Adipocyte (in vitro differentiated cells): Measurements from ENCODE around the gene BPIFB3.

Source experiments
- DNase-seq: peaks from one replicate; pipeline ENCODE4 v3.0.0-alpha.2; 2015; ENCODE audit warnings: low read depth
- H3K27me3 ChIP-seq: replicated peaks from 2 replicates; pipeline ENCODE4 v1.7.0; 2013; ENCODE audit warnings: mild to moderate bottlenecking, low read length, moderate library complexity; ENCODE audit not compliant: control insufficient read depth, insufficient read depth
- H3K36me3 ChIP-seq: 2 replicates; pipeline ENCODE4 v1.7.0; 2013; ENCODE audit warnings: low read length, mild to moderate bottlenecking, moderate library complexity; ENCODE audit not compliant: control insufficient read depth, insufficient read depth, severe bottlenecking
- H3K4me1 ChIP-seq: 2 replicates; pipeline ENCODE4 v1.7.0; 2013; ENCODE audit warnings: mild to moderate bottlenecking, low read length, moderate library complexity; ENCODE audit not compliant: control insufficient read depth, insufficient read depth
- H3K4me3 ChIP-seq: 2 replicates; pipeline ENCODE4 v1.7.0; 2013; ENCODE audit warnings: mild to moderate bottlenecking, low read length, moderate library complexity
- H3K9ac ChIP-seq: 2 replicates; pipeline ENCODE4 v1.7.0; 2013; ENCODE audit warnings: mild to moderate bottlenecking, low read length, moderate library complexity
- H3K9me3 ChIP-seq: 2 replicates; pipeline ENCODE4 v1.7.0; 2013; ENCODE audit warnings: mild to moderate bottlenecking, low read length, moderate library complexity; ENCODE audit not compliant: control insufficient read depth

Gene BPIFB3

DNA sequence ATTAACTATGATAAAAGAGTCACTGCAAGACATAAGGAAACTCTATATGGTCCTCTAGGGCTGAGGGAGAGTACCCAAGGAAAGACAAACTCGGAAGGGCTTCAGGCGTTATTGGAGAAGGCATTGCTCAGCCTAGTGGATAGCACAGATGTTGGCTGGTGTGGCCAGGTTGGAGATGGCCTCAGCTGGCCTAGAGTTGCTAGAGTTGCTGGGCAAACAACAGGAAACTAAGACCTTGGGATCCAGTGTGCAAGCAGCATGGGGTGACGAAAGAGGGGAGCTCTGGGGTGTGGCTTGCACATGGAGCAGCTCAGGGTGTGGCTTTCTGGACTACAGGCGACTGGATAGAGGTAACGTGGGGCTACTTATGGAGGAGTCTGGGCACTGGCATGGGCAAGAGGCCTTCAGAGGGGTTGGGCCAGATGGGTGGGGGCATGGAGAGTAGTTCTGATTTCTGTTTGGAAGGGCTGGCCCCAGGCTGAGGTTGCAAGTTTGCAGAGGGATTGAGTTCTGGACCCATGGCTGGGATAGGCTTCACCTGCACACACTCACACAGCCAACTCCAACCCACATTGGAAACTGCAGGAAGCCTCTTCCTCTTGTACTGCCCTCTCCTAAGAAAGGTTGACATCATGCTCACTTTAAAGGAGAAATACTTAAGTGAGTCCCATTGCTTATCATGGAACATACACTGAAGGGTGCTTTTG is 27.5 kb upstream of the BPIFB3 start:
- no peak for DNase-seq
- H3K27me3 ChIP-seq: peaks cover 81% of the 10 kb centered on the region
- peaks cover 7% of the 10 kb centered on the region for H3K9me3 ChIP-seq
- H3K4me1 ChIP-seq: no peaks in the 10 kb centered on the region
- no peaks in the 10 kb centered on the region for H3K36me3 ChIP-seq
- H3K9ac ChIP-seq: no peak overlapping the region
- H3K4me3 ChIP-seq: no peak overlapping the region

DNA sequence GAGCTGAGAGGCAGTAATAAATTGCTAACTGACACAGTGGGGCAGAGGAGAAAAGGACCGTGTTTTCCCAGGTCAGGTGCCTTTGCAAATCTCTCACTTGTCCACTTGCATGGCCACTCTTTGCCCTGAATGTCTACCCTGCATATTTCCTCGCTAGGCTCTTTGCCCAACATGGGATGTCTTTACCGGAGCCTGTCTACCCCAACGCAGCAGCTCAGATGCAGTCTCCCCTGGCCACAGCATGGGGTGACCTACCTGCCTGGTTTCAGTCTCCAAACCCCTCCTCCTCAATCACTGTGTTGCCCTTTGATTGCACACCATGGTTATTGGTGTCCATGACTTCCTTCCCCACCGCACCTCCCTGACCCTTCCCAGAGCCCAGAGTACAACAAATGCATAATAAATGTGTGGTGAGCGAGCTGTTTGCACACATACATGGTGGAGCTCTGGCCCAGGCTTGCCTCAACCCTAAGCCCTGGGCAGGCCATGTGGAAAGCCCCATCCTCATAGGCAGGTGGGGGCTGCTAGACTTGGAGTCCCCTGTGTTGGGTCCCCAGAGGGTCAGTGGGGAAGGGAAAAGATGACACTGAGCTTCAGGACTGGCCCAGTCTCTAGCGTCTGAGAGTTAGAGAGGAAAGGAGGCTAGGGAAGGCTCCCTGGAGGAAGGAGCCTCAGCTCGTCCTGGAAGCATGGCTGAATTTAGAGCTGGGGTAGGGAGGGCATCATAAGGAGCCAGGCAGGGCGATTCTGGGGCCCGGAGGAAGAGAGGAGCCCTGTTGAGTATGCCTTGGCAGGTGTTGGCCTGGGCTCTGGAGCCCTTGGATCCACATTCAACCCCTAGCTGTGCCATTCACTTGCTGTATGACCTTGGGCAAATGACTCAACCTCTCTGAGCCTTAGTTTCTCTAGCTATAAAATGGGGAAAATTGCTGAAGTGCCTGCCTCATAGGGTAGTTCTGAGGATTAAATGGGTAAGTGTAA is 26.6 kb upstream of the BPIFB3 start:
- no peak for DNase-seq
- Histone ChIP-seq H3K9me3 (peaks cover 7% of the 10 kb centered on the region), H3K4me3 (no peak overlapping the region), H3K9ac (no peak overlapping the region), H3K27me3 (peaks cover 75% of the 10 kb centered on the region), H3K4me1 (no peaks in the 10 kb centered on the region), H3K36me3 (no peaks in the 10 kb centered on the region)

DNA sequence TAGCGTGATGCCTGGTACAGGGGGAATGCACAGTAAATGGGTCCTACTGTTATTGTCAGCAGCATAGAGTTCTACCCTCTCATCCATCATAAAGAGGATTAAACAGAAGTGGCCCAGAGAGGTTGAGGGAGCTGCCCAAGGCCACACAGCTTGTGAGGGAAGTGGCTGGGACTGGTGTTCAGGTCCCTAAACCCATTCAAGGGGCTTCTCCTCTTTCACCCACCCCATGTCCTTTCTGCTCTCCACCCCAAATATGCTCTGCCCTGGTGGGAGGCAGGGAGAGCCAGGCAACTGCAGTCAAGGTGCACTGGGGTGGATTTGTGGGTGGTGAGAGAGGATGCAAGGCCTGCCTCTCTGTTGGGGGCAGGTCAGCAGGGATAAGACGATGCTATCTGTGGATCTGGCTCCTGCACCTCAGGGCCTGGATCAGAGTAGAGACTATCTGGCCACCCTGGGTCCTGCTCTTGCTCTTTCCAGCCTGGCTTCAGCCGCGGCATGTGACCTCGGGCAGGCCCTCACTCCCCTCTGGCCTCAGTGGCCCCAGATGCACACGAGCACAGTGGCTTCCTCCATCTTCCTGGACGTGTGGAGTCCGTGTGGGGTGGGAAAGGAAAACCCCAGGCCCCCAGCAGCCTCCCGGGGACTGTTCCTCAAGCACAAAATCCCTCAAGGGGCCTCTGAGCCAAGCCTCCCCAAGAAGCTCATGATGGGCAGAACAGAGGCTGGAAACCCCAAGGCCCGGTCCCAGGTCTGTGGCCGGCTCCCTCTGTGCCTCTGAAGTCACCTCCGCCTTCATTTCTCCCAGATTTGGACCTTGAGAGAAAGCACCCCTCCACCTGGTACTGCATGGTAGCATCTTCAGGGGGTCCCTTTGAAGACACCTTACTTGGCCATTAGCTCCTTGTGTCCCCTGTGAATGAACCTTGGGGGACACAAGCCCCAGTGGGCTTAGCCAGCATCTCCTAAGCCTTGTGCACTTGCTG is 25.6 kb upstream of the BPIFB3 start:
- H3K27me3 ChIP-seq: peaks cover 75% of the 10 kb centered on the region
- H3K9me3 ChIP-seq: peaks cover 7% of the 10 kb centered on the region
- no peak overlapping the region for H3K4me3 ChIP-seq
- H3K4me1 ChIP-seq: no peaks in the 10 kb centered on the region
- H3K9ac ChIP-seq: no peak overlapping the region
- no peaks in the 10 kb centered on the region for H3K36me3 ChIP-seq
- DNase-seq: no peak

DNA sequence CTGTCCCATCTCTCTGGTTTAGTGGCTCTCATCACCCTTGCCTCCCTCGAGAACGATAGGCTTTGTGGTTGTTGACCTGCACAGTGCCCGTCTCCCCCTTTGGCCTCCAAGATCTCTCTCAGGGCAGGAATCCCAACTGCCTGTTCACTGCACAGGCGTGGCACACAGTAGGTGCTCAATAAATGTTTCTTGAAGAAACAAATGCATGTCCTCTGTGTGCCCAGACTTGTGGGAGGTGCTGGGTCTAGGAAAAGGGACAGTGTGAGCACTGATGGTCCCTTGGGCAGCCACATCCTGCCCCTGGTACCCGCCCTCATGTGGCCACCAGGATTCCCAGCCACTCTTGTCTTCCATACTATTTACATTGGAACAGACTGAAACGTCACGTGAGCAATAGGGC is 24.8 kb upstream of the BPIFB3 start:
- no peaks in the 10 kb centered on the region for H3K36me3 ChIP-seq
- H3K9me3 ChIP-seq: peaks cover 7% of the 10 kb centered on the region
- no peaks in the 10 kb centered on the region for H3K4me1 ChIP-seq
- H3K27me3 ChIP-seq: peaks cover 74% of the 10 kb centered on the region
- no peak overlapping the region for H3K4me3 ChIP-seq
- H3K9ac ChIP-seq: no peak overlapping the region
- no peak for DNase-seq

DNA sequence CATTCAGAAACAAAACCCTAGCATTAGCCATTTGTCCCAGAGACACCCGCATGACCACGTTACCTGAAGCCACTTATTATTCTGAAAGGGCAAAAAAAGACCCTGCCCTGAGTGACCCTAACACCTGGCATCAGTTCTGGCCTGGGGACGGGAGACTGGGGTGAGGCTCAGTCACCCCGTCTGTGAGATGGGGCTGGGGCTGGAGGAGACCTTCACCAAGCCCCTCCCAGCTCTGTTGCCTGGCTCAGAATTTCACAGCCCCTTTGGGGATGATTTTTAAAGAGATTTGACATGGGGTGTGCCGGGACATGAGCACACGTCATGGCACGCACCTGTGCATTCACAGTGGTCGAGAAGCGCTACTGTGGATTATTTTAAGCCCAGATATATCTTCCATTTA is 23.6 kb upstream of the BPIFB3 start:
- peaks cover 79% of the 10 kb centered on the region for H3K27me3 ChIP-seq
- no peaks in the 10 kb centered on the region for H3K4me1 ChIP-seq
- no peak overlapping the region for H3K9ac ChIP-seq
- H3K4me3 ChIP-seq: no peak overlapping the region
- peaks cover 4% of the 10 kb centered on the region for H3K9me3 ChIP-seq
- DNase-seq: no peak
- H3K36me3 ChIP-seq: no peaks in the 10 kb centered on the region

DNA sequence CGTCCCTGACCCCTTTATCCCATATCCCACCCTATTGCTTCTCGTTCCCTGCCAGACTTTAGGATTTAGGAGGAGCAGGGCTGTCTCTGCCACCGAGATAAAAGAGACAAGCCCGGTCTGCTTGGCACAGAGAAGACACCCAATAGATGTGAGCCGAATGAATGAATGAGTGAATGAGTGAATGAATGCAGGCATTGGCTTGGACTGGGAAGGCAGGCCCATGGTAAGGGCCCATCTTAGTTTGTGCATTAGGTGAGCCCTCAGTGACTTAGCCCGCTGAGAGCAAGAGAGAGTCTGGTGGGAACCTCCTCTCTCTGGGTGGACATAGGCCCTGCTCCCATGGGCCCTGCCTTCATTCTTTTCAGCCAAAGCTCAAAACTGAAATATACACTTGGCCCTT is 23.1 kb upstream of the BPIFB3 start:
- Histone ChIP-seq H3K9ac (no peak overlapping the region), H3K4me1 (no peaks in the 10 kb centered on the region), H3K9me3 (peaks cover 4% of the 10 kb centered on the region), H3K4me3 (no peak overlapping the region), H3K27me3 (peaks cover 79% of the 10 kb centered on the region), H3K36me3 (no peaks in the 10 kb centered on the region)
- no peak for DNase-seq

DNA sequence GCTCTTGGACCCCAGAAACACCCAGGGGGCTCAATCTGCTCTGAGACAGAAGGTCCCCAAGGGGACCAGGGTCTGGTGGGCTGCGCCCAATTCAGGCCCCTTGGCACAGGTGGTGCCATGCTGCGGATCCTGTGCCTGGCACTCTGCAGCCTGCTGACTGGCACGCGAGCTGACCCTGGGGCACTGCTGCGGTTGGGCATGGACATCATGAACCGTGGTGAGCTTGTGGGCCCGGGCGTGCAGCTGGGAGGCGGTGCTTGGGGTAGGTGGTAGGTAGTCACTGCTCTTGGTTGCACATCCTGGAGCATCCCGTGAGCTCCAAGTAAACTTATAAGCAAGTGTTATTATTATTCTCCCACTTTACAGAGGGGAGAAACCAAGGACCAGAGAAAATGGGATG is 22.2 kb upstream of the BPIFB3 start, which contains the start of gene BPIFB6:
Gene BPIFB6 (plus strand): TSS at position 118 of the 400 bp plus-strand sequence. CDS start 0 bp downstream, at position 118.
- Histone ChIP-seq H3K9me3 (peaks cover 4% of the 10 kb centered on the region), H3K36me3 (no peaks in the 10 kb centered on the region), H3K9ac (no peak within 1 kb of the TSS), H3K27me3 (peaks cover 78% of the 10 kb centered on the region), H3K4me1 (no peaks in the 10 kb centered on the region), H3K4me3 (no peak within 1 kb of the TSS)
- no peak for DNase-seq

DNA sequence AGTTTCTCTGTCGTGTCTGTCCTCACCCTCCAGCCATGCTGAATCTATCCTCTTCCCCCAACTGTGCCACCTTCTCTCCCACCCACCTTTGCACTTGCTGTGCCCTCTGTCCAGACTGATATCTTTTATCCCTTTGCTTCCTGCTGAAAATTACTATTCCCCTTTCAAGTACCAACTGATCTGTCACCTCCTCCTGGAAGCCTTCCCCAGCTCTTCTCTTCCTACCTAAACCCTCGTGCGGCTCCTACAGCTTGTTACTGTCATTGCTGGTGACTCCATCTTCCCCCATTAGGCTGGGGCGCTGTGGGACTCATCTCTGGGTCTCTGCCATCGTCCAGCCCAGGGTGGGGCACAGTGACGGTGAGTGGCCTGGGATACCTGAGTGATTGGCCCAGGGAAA is 21.1 kb upstream of the BPIFB3 start:
- no peaks in the 10 kb centered on the region for H3K4me1 ChIP-seq
- H3K9ac ChIP-seq: no peak overlapping the region
- no peaks in the 10 kb centered on the region for H3K9me3 ChIP-seq
- H3K4me3 ChIP-seq: no peak overlapping the region
- DNase-seq: no peak
- H3K27me3 ChIP-seq: peaks cover 78% of the 10 kb centered on the region
- no peaks in the 10 kb centered on the region for H3K36me3 ChIP-seq

DNA sequence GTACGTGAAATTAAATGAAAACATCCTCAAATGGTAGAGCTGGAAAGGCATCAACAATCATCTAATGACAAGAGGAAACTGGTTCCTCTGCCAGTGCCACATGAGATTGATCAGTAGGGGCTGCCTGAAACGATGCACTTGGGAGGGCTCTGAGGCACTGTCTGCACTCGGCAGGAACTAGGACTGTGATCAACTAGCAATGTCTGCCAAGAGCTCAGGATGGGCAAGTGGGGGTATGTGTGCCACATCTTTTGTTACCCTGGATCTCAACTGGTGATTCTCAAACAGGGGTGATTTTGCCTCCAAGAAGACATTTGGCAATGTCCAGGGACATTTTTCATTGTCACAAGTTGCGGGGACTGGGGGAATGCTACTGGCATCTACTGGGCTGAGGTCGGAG is 20.3 kb upstream of the BPIFB3 start:
- peaks cover 75% of the 10 kb centered on the region for H3K27me3 ChIP-seq
- no peaks in the 10 kb centered on the region for H3K36me3 ChIP-seq
- DNase-seq: no peak
- H3K9ac ChIP-seq: no peak overlapping the region
- no peaks in the 10 kb centered on the region for H3K9me3 ChIP-seq
- H3K4me1 ChIP-seq: no peaks in the 10 kb centered on the region
- no peak overlapping the region for H3K4me3 ChIP-seq

DNA sequence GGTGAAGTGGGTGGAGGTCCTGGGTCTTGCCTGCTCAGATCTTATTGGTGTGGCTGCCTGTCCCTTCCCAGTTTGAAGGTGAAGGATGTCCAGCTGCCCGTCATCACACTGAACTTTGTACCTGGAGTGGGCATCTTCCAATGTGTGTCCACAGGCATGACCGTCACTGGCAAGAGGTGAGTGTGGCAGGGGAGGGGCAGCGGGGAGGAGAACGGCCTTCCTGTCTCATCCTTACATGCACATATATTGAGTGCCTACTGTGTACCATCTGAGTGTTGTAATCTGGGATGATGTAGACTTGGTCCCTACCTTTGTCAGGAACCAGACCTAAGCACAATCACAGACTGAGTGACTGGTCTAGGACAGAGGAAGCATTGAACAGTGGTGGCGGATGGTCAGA is 19.6 kb upstream of the BPIFB3 start:
- Histone ChIP-seq H3K9me3 (no peaks in the 10 kb centered on the region), H3K27me3 (peaks cover 73% of the 10 kb centered on the region), H3K36me3 (no peaks in the 10 kb centered on the region), H3K9ac (no peak overlapping the region), H3K4me3 (no peak overlapping the region), H3K4me1 (no peaks in the 10 kb centered on the region)
- DNase-seq: no peak
